Muscle layer of colon (tissue), 2 donors: ENCODE measurements around the gene KRTAP9-3.
"Not testable (repeated sequence)": the region's sequence is repeated elsewhere in the genome, so short reads cannot be mapped to it uniquely, and the experiment has no call there.

Source experiments
- H3K27ac ChIP-seq: one replicate; pipeline ENCODE4 v1.7.0; 2013; ENCODE audit warnings: low read depth, mild to moderate bottlenecking, low read length, moderate library complexity
- H3K27me3 ChIP-seq, 2 donors: one replicate each; pipeline ENCODE4 v1.7.0; 2013; ENCODE audit warnings: low read length in 2 of 2, mild to moderate bottlenecking in 2 of 2; ENCODE audit not compliant: insufficient read depth in 2 of 2, control insufficient read depth in 1 of 2
- H3K36me3 ChIP-seq: one replicate; pipeline ENCODE4 v1.7.0; 2013; ENCODE audit warnings: mild to moderate bottlenecking, low read length; ENCODE audit not compliant: insufficient read depth
- H3K4me1 ChIP-seq: one replicate; pipeline ENCODE4 v1.7.0; 2013; ENCODE audit warnings: mild to moderate bottlenecking, low read length; ENCODE audit not compliant: insufficient read depth
- H3K4me3 ChIP-seq, 2 donors: one replicate each; pipeline ENCODE4 v1.7.0; 2013; ENCODE audit warnings: low read length in 2 of 2, low read depth in 1 of 2, mild to moderate bottlenecking in 1 of 2, moderate library complexity in 1 of 2
- H3K9ac ChIP-seq: one replicate; pipeline ENCODE4 v1.7.0; 2013; ENCODE audit warnings: low read length
- H3K9me3 ChIP-seq: one replicate; pipeline ENCODE4 v1.7.0; 2013; ENCODE audit warnings: mild to moderate bottlenecking, low read length
- donor health status: abdominal sarcoma.
- donor health status: Adenocarcinoma of cecum.

KRTAP9-3 gene

DNA sequence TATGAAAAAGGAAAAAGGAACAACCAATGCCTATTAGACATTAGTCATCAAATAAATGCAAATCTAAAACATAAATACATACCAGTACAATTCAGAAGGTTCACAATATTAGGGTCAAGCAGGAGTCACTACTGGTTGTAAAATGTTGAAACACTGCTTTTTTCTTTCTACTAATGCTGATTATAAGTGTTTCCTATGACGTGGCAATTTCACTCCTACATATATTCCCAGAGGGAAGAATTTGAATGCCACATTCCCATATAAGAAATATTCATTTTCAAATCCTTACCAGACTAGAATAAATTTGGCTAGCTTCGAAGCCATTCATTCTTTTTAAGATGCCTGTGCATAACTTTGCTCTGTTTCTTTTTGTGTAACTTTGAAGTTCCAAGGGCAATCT is 8.4 kb upstream of the KRTAP9-3 start:
- H3K9ac ChIP-seq = no peak overlapping the region
- no peak overlapping the region for H3K27ac ChIP-seq
- H3K27me3 ChIP-seq = no peaks in the 10 kb centered on the region
- H3K4me3 ChIP-seq = no peak overlapping the region
- no peaks in the 10 kb centered on the region for H3K36me3 ChIP-seq
- no peaks in the 10 kb centered on the region for H3K9me3 ChIP-seq
- no peaks in the 10 kb centered on the region for H3K4me1 ChIP-seq

DNA sequence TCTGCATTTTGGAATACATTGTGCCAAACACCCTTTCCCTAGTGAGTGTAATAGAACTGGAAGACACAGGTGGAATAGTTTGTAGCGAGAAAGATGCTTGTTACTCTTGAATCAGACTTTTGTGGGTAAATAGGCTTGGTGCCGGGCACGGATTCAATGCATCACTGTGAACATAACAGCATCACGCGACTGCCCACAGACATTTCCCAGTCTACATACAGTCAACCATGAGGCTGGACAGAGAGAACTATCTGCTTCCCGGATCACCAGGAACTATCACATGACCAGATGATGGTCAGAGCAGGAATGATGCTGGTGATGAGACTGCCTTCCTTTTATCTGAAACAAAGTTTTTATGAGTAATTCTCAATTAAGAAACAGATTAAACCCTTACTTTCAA is 6.2 kb upstream of the KRTAP9-3 start:
- Histone ChIP-seq H3K36me3 (no peaks in the 10 kb centered on the region), H3K9me3 (no peaks in the 10 kb centered on the region), H3K4me3 (no peak overlapping the region), H3K27ac (no peak overlapping the region), H3K9ac (no peak overlapping the region), H3K4me1 (no peaks in the 10 kb centered on the region), H3K27me3 (no peaks in the 10 kb centered on the region)

DNA sequence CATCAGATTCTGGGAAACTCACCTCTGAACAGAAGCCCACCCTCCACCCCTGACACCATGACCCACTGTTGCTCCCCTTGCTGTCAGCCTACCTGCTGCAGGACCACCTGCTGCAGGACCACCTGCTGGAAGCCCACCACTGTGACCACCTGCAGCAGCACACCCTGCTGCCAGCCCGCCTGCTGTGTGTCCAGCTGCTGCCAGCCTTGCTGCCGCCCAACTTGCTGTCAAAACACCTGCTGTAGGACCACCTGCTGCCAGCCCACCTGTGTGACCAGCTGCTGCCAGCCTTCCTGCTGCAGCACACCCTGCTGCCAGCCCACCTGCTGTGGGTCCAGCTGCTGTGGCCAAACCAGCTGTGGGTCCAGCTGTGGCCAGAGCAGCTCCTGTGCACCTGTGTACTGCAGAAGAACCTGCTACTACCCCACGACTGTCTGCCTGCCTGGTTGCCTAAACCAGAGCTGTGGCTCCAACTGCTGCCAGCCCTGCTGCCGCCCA is 5.6 kb upstream of the KRTAP9-3 start, which contains the start of gene KRTAP9-2:
KRTAP9-2 (plus strand) TSS at position 51 of the 498 bp plus-strand sequence; CDS start at position 58, 7 bp downstream.
- not testable (repeated sequence) for H3K9ac ChIP-seq, H3K27me3 ChIP-seq, H3K9me3 ChIP-seq, H3K36me3 ChIP-seq, H3K4me1 ChIP-seq, H3K27ac ChIP-seq, H3K4me3 ChIP-seq

DNA sequence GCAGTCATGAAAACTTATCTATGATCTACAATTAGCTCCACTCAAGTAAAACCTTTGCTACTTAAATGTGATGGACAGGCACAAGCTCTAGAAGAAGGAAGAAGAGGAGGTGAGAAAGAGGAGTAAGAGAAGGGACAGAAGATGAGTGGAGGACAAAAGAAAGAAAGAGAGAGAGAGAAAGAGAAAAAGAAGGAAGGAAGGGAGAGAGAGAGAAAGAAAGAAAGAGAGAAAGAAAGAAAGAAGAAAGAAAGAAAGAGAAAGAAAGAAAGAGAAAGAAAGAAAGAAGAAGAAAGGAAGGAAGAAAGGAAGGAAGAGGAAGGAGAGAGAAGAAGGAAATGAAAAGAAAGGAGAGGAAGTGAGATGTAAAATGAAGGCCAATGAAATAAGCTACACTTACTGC is 2.2 kb upstream of the KRTAP9-3 start:
- Histone ChIP-seq H3K27ac (no peak overlapping the region), H3K9me3 (no peaks in the 10 kb centered on the region), H3K4me1 (no peaks in the 10 kb centered on the region), H3K27me3 (no peaks in the 10 kb centered on the region), H3K36me3 (no peaks in the 10 kb centered on the region), H3K4me3 (no peak overlapping the region), H3K9ac (no peak overlapping the region)

DNA sequence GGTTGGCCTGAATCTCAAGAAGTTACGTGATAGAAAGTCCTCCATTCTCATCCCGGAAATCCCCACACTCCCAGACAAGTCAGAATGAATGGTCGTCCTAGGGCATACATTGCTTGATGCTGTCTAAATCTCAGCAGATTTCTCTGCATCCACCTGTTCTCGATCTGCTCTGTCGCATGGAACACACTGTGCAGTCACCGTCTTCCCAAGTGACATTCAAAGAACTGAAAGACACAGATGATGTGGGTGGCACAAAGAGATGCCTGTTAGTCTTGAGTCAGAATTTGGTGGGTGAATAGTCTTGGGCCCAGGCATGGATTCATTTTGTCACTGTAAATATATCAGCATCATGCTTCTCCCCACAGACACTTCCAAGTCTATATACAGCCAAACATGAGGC is 518 bp upstream of the KRTAP9-3 start:
- Histone ChIP-seq H3K9ac (no peak overlapping the region), H3K27ac (no peak overlapping the region), H3K27me3 (no peaks in the 10 kb centered on the region), H3K9me3 (no peaks in the 10 kb centered on the region), H3K4me1 (no peaks in the 10 kb centered on the region), H3K4me3 (no peak overlapping the region), H3K36me3 (no peaks in the 10 kb centered on the region)

DNA sequence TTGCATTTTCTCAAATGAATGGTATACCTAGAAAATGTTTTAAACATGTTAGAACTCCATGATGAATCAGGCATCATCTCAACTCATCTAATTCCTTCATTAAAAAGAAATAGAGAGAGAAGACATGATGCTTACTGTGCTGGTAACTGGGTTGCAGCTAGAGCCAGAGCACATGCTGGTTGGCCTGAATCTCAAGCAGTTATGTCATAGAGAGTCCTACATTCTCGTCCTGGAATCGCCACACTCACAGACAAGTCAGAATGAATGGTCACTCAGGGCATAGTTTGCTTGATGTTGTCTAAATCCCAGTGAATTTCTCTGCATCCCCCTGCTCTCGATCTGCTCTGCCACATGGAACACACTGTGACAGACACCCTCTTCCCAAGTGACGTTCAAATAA is 4.9 kb downstream of the KRTAP9-3 start:
- H3K36me3 ChIP-seq, H3K9ac ChIP-seq, H3K4me1 ChIP-seq, H3K4me3 ChIP-seq, H3K27ac ChIP-seq, H3K9me3 ChIP-seq, H3K27me3 ChIP-seq: not testable (repeated sequence)

DNA sequence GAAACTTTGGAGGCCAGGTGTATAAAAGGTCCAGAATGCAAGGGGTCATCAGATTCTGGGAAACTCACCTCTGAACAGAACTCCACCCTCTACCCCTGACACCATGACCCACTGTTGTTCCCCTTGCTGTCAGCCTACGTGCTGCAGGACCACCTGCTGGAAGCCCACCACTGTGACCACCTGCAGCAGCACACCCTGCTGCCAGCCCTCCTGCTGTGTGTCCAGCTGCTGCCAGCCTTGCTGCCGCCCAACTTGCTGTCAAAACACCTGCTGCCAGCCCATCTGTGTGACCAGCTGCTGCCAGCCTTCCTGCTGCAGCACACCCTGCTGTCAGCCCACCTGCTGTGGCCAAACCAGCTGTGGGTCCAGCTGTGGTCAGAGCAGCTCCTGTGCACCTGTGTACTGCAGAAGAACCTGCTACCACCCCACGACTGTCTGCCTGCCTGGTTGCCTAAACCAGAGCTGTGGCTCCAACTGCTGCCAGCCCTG is 5.7 kb downstream of the KRTAP9-3 start, which contains the start of gene KRTAP9-8:
KRTAP9-8 (plus strand) TSS at position 51 of the 489 bp plus-strand sequence; CDS start at position 104, 53 bp downstream.
- H3K4me3 ChIP-seq, H3K9ac ChIP-seq, H3K9me3 ChIP-seq, H3K4me1 ChIP-seq, H3K36me3 ChIP-seq, H3K27ac ChIP-seq, H3K27me3 ChIP-seq: not testable (repeated sequence)

DNA sequence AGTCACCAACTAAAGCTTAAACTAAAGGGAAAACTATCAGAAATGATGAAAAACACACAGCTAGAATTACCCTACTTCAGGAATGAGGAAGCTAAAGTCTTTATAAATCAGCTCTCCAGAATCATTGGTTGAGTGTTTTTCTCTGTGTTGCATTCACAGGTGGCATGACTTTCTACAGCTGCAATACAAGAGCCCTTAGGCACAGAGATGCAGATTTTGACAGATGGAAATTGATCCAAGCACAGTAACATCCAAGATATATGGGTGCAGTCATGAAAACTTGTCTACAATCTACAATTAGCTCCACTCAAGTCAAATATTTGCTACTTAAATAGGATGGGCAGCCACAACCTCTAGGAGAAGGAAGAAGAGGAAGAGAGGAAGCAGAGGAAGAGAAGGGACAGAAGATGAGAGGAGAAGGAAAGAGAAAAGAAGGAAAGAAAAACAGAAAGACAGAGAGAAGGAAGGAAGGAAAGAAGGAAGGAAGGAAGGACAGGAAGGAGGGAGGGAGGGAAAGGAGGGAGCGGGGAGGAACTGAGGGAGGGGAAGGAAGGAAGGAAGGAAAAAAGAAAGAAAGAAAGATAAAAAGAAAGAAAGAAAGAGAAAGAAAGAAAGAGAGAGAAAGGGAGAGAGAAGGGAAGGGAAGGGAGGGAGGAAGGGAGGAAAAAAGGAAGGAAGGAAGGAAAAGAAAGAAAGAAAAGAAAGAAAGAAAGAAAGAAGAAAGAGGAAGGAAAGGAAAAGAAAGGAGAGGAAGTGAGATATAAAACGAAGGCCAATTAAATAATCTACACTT is 14.9 kb downstream of the KRTAP9-3 start:
- not testable (repeated sequence) for H3K27ac ChIP-seq, H3K9me3 ChIP-seq, H3K36me3 ChIP-seq, H3K9ac ChIP-seq, H3K4me3 ChIP-seq, H3K27me3 ChIP-seq, H3K4me1 ChIP-seq

DNA sequence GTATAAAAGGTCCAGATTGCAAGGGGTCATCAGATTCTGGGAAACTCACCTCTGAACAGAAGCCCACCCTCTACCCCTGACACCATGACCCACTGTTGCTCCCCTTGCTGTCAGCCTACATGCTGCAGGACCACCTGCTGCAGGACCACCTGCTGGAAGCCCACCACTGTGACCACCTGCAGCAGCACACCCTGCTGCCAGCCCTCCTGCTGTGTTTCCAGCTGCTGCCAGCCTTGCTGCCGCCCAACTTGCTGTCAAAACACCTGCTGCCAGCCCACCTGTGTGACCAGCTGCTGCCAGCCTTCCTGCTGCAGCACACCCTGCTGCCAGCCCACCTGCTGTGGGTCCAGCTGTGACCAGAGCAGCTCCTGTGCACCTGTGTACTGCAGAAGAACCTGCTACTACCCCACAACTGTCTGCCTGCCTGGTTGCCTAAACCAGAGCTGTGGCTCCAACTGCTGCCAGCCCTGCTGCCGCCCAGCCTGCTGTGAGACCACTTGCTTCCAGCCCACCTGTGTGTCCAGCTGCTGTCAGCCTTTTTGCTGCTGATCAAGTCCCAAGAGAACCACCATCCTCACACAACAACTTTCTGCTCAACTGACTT is 17.5 kb downstream of the KRTAP9-3 start, which contains the start of gene KRTAP9-4:
KRTAP9-4 (plus strand) TSS at position 51 of the 604 bp plus-strand sequence; CDS start at position 85, 34 bp downstream.
- H3K36me3 ChIP-seq, H3K27me3 ChIP-seq, H3K27ac ChIP-seq, H3K4me1 ChIP-seq, H3K9ac ChIP-seq, H3K9me3 ChIP-seq, H3K4me3 ChIP-seq: not testable (repeated sequence)

DNA sequence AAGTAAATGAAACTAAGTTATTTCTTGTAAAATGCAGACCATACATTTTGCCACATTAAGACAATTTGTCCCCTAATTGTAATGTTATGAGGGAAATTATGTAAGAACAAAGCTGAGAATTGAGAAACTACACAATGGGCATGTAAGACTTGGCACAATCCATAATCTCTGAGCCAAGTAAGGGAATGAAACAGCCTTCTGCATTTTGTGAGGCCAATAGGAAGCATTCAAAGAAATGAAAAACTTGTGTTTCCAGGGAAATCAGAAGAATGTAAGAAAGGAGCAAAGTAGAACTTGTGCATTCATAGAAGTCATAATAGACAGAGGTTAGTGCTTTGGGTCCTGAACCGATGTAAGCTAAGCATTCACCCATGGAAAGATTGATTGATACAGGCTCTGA is 19.0 kb downstream of the KRTAP9-3 start:
- no peaks in the 10 kb centered on the region for H3K9me3 ChIP-seq
- no peak overlapping the region for H3K4me3 ChIP-seq
- no peaks in the 10 kb centered on the region for H3K27me3 ChIP-seq
- no peaks in the 10 kb centered on the region for H3K36me3 ChIP-seq
- no peaks in the 10 kb centered on the region for H3K4me1 ChIP-seq
- H3K9ac ChIP-seq = no peak overlapping the region
- H3K27ac ChIP-seq = no peak overlapping the region

DNA sequence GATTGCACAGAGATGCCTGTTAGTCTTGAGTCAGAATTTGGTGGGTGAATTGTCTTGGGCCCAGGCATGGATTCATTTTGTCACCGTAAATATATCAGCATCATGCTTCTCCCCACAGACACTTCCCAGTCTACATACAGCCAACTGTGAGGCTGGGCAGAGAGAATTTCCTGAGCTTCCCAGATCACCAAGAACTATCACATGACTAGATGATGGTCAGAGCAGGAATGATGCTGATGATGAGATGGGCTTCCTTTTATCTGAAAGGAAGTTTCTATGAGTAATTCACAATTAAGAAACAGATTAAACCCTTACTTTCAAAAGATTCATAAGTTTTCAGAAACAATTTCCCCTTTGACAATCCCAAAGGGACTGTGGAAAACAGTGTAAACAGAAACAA is 22.6 kb downstream of the KRTAP9-3 start:
- no peaks in the 10 kb centered on the region for H3K9me3 ChIP-seq
- H3K4me1 ChIP-seq = no peaks in the 10 kb centered on the region
- H3K4me3 ChIP-seq = no peak overlapping the region
- H3K27ac ChIP-seq = no peak overlapping the region
- no peaks in the 10 kb centered on the region for H3K27me3 ChIP-seq
- H3K36me3 ChIP-seq = no peaks in the 10 kb centered on the region
- no peak overlapping the region for H3K9ac ChIP-seq
